GM13976 (cell line): Measurements from ENCODE around the gene GFER.
"Not testable (repeated sequence)": the region's sequence is repeated elsewhere in the genome, so short reads cannot be mapped to it uniquely, and the experiment has no call there.

Experiments used
- DNase-seq: peaks from one replicate; pipeline ENCODE4 v3.0.0; 2012; ENCODE audit warnings: low spot score
- in situ Hi-C: fragments of 300-500 bp; cut with MboI; formaldehyde crosslinking; loops from one replicate; pipeline ENCODE4 v1.12.0; 2022; ENCODE audit warnings: low sequenced_read_pairs, mixed read lengths, inconsistent platforms; ENCODE audit not compliant: unreplicated experiment
- TF ChIP-seq, protein P1 (sequence below): IDR thresholded peaks from 2 replicates; pipeline ENCODE4 v1.5.1; 2012; ENCODE audit warnings: borderline replicate concordance, mild to moderate bottlenecking; ENCODE audit not compliant: insufficient read depth; ENCODE audit errors: extremely low read depth, missing control alignments, control extremely low read depth

Gene GFER

DNA sequence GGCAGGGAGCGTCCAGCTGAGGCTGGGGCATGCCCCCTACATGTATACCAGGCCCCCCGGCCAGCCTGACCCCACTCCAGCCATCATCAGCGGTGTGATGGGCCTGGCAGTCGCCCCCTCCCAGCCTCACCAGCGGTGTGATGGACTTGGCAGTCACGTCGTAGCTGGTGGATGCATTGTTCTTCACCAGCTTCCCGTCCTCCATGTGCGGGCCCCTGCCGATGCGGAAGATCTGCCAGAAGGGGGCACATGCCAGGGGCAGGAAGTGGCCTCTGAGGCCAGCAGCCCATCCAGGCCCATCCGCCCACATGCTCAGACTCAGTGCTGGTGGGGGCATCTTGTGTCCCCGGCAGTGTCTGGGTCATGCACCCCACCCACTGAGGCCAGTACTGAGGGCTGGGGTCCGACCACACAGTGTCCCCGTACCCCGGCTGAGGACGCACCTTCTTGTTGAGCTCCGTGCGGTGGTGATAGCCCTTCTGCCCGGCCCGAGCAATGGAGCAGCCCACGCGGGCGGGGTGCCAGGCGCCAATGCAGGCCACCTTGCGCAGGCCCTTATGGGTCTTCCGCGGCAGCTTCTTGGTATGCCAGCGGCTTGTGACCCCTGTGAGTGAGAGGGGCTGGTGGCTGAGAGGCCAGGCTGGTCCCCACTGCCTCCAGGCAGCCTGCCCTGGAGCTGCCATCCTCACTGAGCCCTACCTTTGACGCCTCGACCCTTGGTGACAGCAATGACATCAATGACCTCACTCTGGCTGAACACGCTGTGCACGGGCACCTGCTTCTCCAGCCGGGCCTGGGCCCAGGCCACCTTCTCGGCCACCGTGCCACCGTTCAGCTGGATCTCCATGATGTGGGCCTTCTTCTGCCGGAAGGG lies 37.3 kb upstream of the GFER start:
- TF ChIP-seq, protein P1, sequence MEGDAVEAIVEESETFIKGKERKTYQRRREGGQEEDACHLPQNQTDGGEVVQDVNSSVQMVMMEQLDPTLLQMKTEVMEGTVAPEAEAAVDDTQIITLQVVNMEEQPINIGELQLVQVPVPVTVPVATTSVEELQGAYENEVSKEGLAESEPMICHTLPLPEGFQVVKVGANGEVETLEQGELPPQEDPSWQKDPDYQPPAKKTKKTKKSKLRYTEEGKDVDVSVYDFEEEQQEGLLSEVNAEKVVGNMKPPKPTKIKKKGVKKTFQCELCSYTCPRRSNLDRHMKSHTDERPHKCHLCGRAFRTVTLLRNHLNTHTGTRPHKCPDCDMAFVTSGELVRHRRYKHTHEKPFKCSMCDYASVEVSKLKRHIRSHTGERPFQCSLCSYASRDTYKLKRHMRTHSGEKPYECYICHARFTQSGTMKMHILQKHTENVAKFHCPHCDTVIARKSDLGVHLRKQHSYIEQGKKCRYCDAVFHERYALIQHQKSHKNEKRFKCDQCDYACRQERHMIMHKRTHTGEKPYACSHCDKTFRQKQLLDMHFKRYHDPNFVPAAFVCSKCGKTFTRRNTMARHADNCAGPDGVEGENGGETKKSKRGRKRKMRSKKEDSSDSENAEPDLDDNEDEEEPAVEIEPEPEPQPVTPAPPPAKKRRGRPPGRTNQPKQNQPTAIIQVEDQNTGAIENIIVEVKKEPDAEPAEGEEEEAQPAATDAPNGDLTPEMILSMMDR: no peak
- in situ Hi-C loops: no loop called here
- no peak for DNase-seq

- DNase-seq: no peak
- TF ChIP-seq, protein P1: no peak
- in situ Hi-C loops: no loop called here
Measured at GRCh38 chr16:1947369-1947670, 36.7 kb upstream of the GFER start.

GRCh38 chr16:1949507-1949906 lies 34.5 kb upstream of the GFER start:
- in situ Hi-C loops: no loop called here
- TF ChIP-seq, protein P1: no peak
- DNase-seq: no peak

DNA sequence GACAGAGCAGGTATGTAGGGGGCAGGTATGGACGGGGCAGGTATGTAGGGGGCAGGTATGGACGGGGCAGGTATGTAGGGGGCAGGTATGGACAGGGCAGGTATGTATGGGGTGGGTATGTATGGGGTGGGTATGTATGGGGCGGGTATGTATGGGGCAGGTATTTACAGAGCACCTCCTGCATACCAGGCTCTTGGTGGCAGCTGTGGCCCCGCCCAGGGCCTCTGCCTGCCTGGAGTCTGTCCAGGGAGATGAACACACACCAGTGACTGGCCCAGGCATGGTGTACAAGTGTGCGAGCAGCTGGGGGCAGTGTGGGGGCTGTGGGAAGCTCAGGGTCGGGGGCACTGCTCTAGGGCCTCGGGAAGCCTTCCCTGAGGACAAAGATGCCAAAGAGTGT lies 33.9 kb upstream of the GFER start:
- in situ Hi-C loops: no loop called here
- no peak for DNase-seq
- TF ChIP-seq, protein P1: no peak

GRCh38 chr16:1950559-1950958 lies 33.4 kb upstream of the GFER start:
- in situ Hi-C loops: no loop called here
- TF ChIP-seq, protein P1: no peak
- DNase-seq: no peak

GRCh38 chr16:1953734-1954133 lies 30.3 kb upstream of the GFER start:
- DNase-seq: no peak
- TF ChIP-seq, protein P1: no peak
- in situ Hi-C loops: no loop called here

DNA sequence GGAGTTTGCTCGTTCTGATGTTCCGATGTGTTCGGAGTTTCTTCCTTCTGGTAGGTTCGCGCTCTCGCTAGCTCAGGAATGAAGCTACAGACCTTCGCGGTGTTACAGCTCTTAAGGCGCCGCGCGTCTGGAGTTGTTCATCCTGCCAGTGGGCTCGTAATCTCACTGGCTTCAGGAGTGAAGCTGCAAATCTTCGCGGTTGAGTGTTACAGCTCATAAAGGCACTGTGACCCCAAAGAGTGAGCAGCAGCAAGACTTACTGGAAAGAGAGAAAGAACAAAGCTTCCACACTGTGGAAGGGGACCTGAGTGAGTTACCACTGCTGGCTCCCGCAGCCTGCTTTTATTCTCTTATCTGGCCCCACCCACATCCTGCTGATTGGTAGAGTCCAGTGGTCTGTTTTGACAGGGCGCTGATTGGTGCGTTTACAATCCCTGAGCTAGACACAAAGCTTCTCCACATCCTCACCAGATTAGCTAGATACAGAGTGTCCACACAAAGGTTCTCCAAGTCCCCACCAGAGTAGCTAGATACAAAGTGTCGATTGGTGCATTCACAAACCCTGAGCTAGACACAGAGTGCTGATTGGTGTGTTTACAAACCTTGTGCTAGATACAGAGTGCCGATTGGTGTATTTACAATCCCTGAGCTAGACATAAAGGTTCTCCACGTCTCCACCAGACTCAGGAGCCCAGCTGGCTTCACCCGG lies 26.4 kb upstream of the GFER start:
- in situ Hi-C loops, DNase-seq: not testable (repeated sequence)

DNA sequence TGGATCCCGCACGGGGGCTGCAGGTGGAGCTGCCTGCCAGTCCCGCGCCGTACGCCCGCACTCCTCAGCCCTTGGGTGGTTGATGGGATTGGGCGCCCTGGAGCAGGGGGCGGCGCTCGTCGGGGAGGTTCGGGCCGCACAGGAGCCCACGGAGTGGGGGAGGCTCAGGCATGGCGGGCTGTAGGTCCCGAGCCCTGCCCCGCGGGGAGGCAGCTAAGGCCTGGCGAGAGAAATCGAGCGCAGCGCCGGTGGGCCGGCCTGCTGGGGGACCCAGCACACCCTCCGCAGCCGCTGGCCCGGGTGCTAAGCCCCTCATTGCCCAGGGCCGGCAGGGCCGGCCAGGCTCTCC lies 25.9 kb upstream of the GFER start:
- not testable (repeated sequence) for DNase-seq

More for the DNA sequence above, 25.9 kb upstream of the GFER start:
- in situ Hi-C loops: not testable (repeated sequence)
